Activated CD4-positive, alpha-beta T cell treated with anti-CD3 and anti-CD28 coated beads, Interleukin-10, Interleukin-2, amounts not matched to agents 100 ng/mL and 50 ng/mL, durations not matched to agents 16 hours and 8 hours (primary cell): ENCODE data around the gene TBCD.

Source experiments
- DNase-seq: peaks from one replicate; pipeline ENCODE4 v3.0.0-alpha.2; 2020

TBCD gene

DNA sequence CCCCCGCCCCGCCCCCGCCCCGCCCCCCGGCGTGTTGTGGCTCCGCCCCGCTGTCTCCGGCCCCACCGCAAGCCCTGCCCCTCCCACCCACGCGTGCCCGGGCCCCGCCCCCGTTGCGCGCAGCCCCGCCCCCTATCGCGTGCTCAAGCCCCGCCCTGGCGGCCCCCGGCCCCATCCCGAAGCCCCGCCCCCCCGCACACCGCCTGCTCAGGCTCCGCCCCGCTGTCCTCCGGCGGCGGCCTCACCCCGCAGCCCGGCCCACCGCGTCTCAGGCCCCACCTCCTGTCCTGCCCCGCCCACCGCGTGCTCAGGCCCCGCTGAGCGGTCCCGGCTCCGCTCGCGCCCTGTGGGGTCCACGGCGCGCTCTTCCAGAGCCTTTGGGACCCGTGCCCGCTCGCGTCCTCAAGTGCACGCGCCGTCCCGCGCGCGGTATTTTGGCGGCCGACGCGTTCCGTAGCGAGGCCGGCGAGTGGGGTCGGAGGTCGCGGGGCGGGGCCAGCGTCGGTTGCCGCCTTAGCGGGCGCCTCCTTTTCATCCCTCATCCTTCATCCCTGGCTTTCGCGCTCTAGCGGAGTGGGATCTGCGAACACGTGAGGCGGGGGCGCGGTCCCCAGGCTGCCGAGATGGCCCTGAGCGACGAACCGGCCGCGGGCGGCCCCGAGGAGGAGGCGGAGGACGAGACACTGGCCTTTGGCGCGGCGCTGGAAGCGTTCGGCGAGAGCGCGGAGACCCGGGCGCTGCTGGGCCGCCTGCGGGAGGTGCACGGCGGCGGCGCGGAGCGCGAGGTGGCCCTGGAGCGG is at the start of gene TBCD:
TBCD (plus strand) TSS at position 495 of the 800 bp plus-strand sequence; CDS start at position 624, 129 bp downstream.
- peak; percentile 91 for DNase-seq

GRCh38 chr17:82702231-82702927 is 49.5 kb upstream of the TBCD start:
- DNase-seq: no peak

DNA sequence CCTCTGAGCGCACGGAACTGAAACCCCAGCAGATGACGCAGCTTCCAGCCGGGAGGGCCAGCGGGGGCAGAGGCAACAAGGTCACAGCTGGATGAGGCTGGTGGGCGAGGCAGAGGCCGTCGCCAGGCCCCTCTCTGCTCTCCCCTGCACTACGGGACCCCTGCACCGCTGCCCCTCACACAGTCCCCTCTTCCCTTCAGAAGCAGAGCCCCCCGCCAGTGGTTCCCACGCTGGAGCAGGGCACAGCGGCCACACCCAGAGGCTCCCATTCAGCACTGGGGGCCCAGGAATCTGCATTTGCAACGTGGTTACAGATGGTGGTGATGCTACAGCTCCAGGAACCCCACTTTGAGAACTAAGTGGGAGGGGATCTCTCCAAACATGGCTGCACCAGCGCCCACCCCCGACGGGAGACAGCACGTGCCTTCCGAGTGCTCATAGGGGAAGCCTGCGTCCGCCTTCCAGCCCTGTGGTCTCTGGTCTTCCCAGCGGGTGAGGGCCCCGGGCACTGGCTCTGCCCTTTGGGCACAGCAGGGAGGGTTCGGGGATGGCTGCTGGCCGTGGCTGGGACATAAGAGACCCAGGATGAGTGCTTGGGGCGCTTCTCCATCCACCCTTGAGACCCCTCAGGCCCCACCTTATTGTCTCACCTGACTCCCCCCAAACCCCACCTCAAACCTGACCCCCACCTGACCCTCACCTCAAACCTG is 48.7 kb upstream of the TBCD start:
- no peak for DNase-seq

- no peak for DNase-seq
Observed at GRCh38 chr17:82703935-82704865, 47.7 kb upstream of the TBCD start.

- no peak for DNase-seq
Observed at GRCh38 chr17:82704886-82705285, 47.0 kb upstream of the TBCD start.

DNA sequence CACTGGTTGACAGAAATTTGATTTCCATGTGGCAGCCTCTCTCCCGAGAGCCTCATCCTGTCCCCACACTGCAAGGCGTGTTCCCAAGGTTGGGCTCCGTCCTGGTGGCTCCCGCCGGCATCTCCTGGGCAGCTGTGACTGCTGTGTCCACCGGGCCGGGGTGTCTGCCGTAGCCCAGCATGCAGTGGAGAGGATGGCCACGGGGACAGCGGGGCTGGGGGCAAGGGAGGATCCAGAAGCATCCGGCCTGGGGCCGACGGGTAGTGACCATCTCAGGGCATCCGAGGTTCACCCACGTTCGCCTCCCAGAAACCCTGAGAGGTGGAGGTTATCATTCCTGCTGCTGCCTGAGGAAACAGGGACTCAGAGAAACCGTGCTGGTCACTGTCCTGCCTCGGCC is 46.1 kb upstream of the TBCD start:
- no peak for DNase-seq

DNA sequence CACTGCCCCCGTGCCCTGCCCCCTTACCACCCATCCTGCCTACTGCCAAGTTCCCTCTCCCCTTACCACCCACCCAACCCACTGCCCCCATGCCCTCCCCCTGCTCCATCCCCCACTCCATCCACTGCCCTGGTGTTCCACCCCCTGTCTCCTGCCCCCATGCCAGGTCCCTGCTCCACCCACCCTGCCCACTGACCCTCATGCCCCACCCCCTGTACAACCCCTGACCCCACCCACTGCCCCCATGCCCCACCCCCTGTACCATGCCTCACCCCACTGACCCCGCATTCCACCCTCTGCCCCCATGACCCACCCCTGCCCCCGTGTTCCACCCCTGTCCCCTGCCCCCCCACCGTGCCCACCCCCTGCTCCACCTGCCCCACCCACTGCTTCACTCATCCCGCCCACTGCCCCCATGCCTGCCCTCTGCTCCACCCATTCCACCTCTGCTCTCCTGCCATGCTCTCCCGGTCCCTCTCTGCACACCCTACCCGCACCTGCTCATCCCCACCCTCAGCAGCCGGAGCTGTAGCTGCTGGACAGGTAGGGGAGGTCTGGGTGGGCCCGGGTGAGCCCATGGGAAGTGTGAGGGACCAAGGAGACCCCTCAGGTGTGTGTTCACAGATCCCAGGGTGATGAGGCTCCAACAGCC is 42.7 kb upstream of the TBCD start:
- no peak for DNase-seq

DNA sequence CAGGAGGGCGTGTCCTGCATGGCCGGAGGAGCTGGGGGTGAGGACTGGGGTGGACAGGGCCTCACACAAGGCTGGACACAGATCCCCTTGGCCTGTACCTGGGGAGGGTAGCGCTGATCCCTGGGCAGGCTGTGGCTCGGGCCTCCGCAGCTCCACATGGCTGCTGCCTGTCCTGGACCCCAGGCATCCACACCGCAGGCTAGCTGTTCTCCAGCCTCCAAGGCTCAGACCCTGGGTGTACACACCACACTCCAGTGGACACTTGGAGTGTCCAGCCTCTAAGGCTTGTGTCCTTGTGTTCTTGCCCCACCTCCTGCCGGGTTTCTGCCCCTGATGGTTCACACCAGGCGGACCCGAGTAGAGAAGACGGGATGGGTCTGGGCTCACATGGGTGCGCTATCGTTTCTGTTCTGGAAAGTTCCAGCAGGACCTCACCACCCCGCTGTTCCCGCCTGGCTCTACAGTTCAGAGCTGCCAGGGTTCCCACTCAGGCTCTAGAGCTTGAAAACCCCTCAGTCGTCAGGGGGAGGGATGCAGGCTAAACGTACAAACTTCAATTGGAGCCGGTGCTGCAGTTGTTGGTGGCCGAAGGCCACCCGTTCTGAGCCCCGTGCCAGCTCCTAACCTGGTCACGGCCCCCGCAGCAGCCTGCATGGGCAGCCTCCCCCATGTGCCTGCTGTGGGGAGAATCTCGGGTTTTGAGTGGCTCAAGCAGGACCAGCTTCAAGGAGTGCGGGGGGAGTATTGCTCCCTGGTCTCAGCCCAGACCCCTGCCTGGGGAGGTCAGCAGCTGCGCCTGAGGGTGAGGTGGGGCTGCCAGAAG is 42.0 kb upstream of the TBCD start:
- DNase-seq: no peak

- DNase-seq: no peak
Observed at GRCh38 chr17:82710499-82711232, 41.2 kb upstream of the TBCD start.

DNA sequence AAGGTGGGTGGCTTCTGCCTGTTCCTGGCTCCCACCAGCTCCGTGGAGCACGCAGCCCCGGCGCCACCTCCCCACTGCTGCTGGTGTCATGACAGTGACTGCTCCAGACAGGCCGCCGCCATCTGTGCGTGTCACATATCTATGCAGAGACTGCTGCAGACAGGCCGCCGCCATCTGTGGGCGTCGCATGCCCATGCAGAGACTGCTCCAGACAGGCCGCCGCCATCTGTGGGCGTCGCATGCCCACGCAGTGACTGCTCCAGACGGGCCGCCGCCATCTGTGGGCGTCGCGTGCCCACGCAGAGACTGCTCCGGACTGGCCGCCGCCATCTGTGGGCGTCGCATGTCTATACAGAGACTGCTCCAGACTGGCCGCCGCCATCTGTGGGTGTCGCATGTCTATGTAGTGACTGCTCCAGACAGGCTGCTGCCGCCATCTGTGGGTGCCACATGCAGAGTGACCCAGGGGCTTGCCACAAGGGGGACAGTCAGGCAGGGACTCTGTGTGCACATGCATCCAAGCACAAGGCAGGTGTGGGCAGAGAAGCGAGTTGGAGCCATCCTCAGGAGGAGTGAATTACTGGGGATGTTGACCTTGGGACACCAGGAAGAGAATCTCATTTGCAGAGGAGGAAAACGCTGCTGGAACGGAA is 38.7 kb upstream of the TBCD start:
- no peak for DNase-seq

DNA sequence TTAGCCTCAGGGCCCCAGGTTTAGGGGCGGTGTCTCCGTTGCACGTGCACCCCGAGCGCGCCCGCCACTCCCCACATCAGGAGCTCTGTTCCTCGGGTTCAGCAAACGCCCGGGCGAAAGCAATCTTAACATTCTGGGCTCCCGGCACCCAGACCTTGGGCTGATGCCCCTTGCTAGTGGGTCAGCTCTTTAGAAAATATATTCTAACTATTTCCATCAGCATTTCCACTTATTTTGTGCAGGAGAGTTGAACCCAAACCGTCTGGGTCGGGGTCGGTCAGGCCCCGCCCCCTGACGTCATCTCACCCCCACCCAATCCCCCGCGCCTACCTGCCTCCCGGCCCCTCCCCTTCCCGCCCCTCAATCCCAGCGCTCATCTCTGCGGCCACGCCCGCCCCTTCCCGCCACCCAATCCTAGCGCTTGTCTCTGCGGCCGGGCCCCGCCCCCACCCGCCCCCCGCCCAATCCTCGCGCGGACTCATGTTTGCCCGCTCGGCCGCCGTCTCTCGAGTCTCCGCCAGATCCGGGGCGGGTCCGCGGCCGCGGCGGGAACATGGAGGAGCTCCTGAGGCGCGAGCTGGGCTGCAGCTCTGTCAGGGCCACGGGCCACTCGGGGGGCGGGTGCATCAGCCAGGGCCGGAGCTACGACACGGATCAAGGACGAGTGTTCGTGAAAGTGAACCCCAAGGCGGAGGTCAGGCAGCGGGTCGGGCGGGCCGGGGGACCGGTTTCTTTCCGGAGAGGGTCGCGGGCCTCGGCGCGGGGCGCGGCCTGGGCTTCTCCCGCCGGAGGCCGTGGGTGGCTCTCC is 35.5 kb upstream of the TBCD start, which contains the start of gene FN3KRP:
FN3KRP (plus strand) TSS at position 504 of the 808 bp plus-strand sequence; CDS start at position 554, 50 bp downstream.
- peak; percentile 95 for DNase-seq

DNA sequence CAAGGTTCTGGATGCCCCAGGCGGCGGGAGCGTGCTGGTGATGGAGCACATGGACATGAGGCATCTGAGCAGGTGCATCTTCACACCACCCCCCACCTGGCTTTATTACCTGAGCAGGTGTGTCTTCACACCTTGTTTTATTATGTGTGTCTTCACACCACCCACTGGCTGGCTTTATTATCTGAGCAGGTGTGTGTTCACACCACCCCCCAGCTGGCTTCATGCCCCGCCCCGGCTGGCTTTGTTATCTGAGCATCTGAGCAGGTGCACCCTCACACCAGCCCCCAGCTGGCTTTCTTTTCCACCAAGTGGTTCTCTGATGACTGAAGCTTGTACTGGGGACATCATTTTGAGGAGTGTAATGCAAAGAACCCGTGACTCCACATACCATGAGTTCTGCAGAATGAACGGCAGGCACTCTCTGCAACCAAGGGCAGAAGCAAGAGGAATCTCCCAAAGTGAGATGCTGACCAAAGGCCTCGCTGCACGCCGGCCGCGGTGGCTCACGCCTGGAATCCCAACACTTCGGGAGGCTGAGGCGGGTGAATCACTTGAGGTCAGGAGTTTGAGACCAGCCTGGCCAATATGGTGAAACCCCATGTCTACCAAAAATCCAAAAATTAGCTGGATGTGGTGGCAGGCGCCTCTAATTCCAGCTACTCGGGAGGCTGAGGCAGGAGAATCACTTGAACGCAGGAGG is 32.7 kb upstream of the TBCD start:
- no peak for DNase-seq

GRCh38 chr17:82720204-82720603 is 31.7 kb upstream of the TBCD start:
- no peak for DNase-seq

- DNase-seq: no peak
Observed at GRCh38 chr17:82722341-82723013, 29.4 kb upstream of the TBCD start.

GRCh38 chr17:82723169-82723807 is 28.6 kb upstream of the TBCD start:
- no peak for DNase-seq

DNA sequence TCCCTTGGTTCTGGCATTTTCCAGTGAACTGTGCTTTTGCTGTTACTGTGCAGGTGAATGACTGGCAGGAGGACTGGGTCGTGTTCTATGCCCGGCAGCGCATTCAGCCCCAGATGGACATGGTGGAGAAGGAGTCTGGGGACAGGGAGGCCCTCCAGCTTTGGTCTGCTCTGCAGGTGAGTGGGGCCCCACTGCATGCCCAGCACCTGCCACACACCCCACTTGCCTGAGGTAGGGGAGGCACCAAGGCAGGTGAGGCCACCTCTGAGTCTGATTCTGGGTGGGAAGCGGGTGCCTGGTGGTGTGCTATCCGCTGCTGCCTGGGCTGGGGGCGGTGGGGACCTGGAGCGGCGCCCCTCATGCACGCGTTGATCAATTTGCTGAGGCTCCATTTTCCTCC is 25.4 kb upstream of the TBCD start:
- no peak for DNase-seq
